Measurements from ENCODE around the gene TNPO2.

Gene TNPO2

GRCh38 chr19:12745166-12745897 lies 21.6 kb upstream of the TNPO2 start:
- TF ChIP-seq TAF1 (IDR thresholded peaks at IDR 0.05; ENCODE audit: borderline replicate concordance, insufficient read depth, low read length) (no peak), POLR2AphosphoS5 (IDR thresholded peaks at IDR 0.05; ENCODE audit: low read depth, low read length) (no peak), SIN3A (IDR thresholded peaks at IDR 0.05; ENCODE audit: borderline replicate concordance, insufficient read depth, low read length) (no peak), FOXP2 (optimal IDR thresholded peaks at IDR 0.05; ENCODE audit: borderline replicate concordance, extremely low read depth, extremely low read length, insufficient read depth) (no peak), REST (IDR thresholded peaks at IDR 0.05; ENCODE audit: insufficient read depth in 1 of 2, low read depth in 2 of 2, low read length in 2 of 2) (no peak)

GRCh38 chr19:12737835-12738351 lies 14.2 kb upstream of the TNPO2 start:
- TF ChIP-seq POLR2AphosphoS5 (IDR thresholded peaks at IDR 0.05; ENCODE audit: low read depth, low read length) (no peak), SIN3A (IDR thresholded peaks at IDR 0.05; ENCODE audit: borderline replicate concordance, insufficient read depth, low read length) (no peak), FOXP2 (optimal IDR thresholded peaks at IDR 0.05; ENCODE audit: borderline replicate concordance, extremely low read depth, extremely low read length, insufficient read depth) (no peak), TAF1 (IDR thresholded peaks at IDR 0.05; ENCODE audit: borderline replicate concordance, insufficient read depth, low read length) (no peak)

- peak; percentile 81; the same call in 1 of the 2 replicates for TF ChIP-seq TAF1 (IDR thresholded peaks at IDR 0.05; ENCODE audit: borderline replicate concordance, insufficient read depth, low read length)
- no peak; the same call in 1 of the 2 replicates for TF ChIP-seq SIN3A (IDR thresholded peaks at IDR 0.05; ENCODE audit: borderline replicate concordance, insufficient read depth, low read length)
- TF ChIP-seq REST (IDR thresholded peaks at IDR 0.05; ENCODE audit: insufficient read depth in 1 of 2, low read depth in 2 of 2, low read length in 2 of 2): peak in 1 of 2 experiments; percentile 44; a peak in 1 of 4 replicates
- TF ChIP-seq FOXP2 (optimal IDR thresholded peaks at IDR 0.05; ENCODE audit: borderline replicate concordance, extremely low read depth, extremely low read length, insufficient read depth): no peak
- peak; percentile 69; the same call in 1 of the 2 replicates for TF ChIP-seq POLR2AphosphoS5 (IDR thresholded peaks at IDR 0.05; ENCODE audit: low read depth, low read length)
Measured at GRCh38 chr19:12736995-12737834, 13.5 kb upstream of the TNPO2 start, which contains the start of gene GET3. GET3 (plus strand) TSS chr19:12737497; CDS start chr19:12737506, 9 bp downstream.

GRCh38 chr19:12733369-12734214 lies 9.9 kb upstream of the TNPO2 start:
- peak; percentile 51; the same call in 1 of the 2 replicates for TF ChIP-seq TAF1 (IDR thresholded peaks at IDR 0.05; ENCODE audit: borderline replicate concordance, insufficient read depth, low read length)
- no peak for TF ChIP-seq SIN3A (IDR thresholded peaks at IDR 0.05; ENCODE audit: borderline replicate concordance, insufficient read depth, low read length)

- TF ChIP-seq POLR2AphosphoS5 (IDR thresholded peaks at IDR 0.05; ENCODE audit: low read depth, low read length) (no peak), TAF1 (IDR thresholded peaks at IDR 0.05; ENCODE audit: borderline replicate concordance, insufficient read depth, low read length) (no peak), REST (IDR thresholded peaks at IDR 0.05; ENCODE audit: insufficient read depth in 1 of 2, low read depth in 2 of 2, low read length in 2 of 2) (no peak), FOXP2 (optimal IDR thresholded peaks at IDR 0.05; ENCODE audit: borderline replicate concordance, extremely low read depth, extremely low read length, insufficient read depth) (no peak), SIN3A (IDR thresholded peaks at IDR 0.05; ENCODE audit: borderline replicate concordance, insufficient read depth, low read length) (no peak)
Measured at GRCh38 chr19:12731337-12731736, 7.6 kb upstream of the TNPO2 start.
